GM18870 (cell line): ENCODE data around the gene IFIT5.
"Not testable (repeated sequence)": the region's sequence is repeated elsewhere in the genome, so short reads cannot be mapped to it uniquely, and the experiment has no call there.

Source experiments
- ATAC-seq: cut with Tn5 transposase; IDR thresholded peaks from one replicate; pipeline ENCODE4 v1.9.1; 2021; ENCODE audit warnings: moderate library complexity; ENCODE audit not compliant: unreplicated experiment

Gene IFIT5

DNA sequence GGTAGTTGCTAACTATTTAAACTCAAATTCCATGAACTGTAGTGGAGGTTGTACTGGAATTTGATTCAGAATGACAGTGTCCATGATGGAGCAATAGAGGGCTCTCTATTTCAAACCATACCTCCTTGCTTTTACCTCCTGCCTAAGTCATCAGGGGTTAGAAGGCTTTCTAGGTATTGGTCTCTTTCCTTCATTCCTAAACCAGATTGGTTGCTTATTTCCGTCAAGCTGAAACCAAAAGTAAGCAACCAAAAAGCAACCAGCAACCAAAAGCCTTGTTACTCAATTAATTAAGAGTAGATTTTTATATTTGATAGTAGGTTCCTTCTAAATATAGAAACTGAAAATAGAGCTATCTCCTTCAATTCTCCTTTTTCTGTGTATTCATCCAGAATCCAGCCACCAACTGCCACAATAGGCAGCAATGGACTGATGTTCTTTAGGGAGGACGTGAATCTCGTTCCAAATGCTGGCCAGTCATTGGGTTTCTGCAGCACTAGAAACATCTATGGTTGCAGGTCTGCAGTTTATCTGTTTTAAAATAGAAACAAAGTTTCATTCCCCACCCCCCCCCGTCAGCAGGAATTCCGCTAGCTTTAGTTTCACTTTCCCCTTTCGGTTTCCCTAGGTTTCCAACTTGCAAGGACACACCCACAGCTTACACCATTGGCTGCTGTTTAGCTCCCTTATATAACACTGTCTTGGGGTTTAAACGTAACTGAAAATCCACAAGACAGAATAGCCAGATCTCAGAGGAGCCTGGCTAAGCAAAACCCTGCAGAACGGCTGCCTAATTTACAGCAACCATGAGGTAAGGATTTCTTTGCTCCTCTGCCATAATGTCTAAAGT lies 22.2 kb upstream of the IFIT5 start, which contains the start of gene IFIT1:
IFIT1 (plus strand) TSS at position 717 of the 850 bp plus-strand sequence; CDS start at position 807, 90 bp downstream.
- ATAC-seq = peak; percentile 78

- ATAC-seq = peak; percentile 32
These were observed 21.4 kb upstream of the IFIT5 start for GRCh38 chr10:89392974-89393373.

- no peak for ATAC-seq
These were observed 20.5 kb upstream of the IFIT5 start for GRCh38 chr10:89393898-89394297.

DNA sequence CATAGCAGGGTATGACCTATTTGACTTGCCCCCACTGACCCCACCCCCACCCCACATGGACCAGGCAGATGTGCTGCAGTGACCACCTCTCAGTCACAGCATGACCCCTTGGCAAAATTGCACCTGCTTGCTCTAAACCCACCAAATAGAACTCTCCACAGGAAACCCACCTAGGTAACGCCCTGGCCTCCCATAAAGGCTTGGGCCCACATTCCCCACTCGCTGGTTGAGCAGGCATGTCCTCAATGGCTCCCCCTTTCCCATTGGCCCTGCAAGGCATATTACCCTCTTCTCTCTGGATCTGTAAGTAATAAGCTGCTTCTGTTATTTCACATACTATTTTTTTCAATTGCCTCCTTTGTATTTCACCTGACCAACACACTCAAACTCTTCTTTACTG lies 19.2 kb upstream of the IFIT5 start:
- ATAC-seq = no peak

- ATAC-seq = no peak
These were observed 16.2 kb upstream of the IFIT5 start for GRCh38 chr10:89398003-89398749.

- ATAC-seq = no peak
These were observed 14.4 kb upstream of the IFIT5 start for GRCh38 chr10:89399956-89400355.

- no peak for ATAC-seq
These were observed 11.3 kb upstream of the IFIT5 start for GRCh38 chr10:89403043-89403442.

- no peak for ATAC-seq
These were observed 10.0 kb upstream of the IFIT5 start for GRCh38 chr10:89404104-89405047.

DNA sequence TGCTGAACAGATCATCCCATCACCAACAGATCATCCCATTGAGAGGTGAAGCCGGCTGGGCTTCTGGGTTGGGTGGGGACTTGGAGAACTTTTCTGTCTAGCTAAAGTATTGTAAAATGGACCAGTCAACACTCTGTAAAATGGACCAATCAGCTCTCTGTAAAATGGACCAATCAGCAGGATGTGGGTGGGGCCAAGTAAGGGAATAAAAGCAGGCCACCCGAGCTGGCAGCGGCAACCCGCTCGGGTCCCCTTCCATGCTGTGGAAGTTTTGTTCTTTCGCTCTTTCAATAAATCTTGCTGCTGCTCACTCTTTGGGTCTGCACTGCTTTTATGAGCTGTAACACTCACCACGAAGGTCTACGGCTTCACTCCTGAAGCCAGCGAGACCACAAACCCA lies 8.2 kb upstream of the IFIT5 start:
- not testable (repeated sequence) for ATAC-seq

GRCh38 chr10:89407792-89408191 lies 6.6 kb upstream of the IFIT5 start:
- ATAC-seq = not testable (repeated sequence)

- ATAC-seq = not testable (repeated sequence)
These were observed 5.1 kb upstream of the IFIT5 start for GRCh38 chr10:89409282-89409681.

GRCh38 chr10:89410551-89410950 lies 3.8 kb upstream of the IFIT5 start:
- ATAC-seq = not testable (repeated sequence)

DNA sequence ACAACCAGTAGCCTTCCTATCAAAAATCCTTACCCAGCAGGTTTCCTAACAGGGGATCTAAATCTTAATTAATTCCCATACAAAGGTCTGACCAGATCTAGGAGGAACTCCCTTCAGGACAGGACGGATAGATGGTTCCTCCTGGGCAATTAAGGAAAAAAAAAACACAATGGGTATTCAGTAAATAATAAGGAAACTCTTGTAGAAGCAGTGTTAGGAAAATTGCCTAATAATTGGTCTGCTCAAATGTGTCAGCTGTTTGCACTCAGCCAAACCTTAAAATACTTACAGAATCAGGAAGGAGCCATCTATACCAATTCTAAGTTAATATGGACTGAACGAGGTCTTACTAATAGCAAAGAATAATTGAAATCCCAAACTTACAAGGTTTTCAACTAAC lies 3.2 kb upstream of the IFIT5 start:
- not testable (repeated sequence) for ATAC-seq

DNA sequence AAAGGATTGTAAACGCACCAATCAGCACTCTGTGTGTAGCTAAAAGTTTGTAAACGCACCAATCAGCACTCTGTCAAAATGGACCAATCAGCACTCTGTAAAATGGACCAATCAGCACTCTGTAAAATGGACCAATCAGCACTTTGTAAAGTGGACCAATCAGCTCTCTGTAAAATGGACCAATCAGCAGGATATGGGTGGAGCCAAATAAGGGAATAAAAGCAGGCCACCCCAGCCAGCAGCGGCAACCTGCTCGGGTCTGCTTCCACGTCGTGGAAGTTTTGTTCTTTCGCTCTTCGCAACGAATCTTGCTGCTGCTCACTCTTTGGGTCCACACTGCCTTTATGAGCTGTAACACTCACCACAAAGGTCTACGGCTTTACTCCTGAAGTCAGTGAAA lies 2.1 kb upstream of the IFIT5 start:
- not testable (repeated sequence) for ATAC-seq

DNA sequence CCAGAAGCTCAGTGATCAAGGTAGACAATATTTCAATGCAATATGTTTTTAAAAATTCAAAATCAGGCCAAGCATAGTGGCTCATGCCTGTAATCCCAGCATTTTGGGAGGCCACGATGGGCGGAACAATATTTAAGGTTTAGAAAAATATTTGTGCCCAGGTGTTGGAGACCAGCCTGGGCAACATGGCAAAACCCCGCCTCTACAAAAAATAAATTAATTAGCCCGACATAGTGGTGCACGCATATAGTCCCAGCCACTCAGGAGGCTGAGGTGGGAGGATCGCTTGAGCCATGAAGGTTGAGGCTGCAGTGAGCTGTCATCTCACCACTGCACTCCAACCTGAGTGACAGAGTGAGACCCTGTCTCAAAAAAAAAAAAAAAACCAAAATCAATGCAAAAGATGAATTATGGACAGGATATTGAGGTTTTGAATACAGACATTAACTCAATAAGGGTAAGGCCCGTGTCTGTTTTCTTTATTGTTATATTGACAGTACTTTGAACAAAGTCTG lies 913 bp upstream of the IFIT5 start:
- no peak for ATAC-seq

GRCh38 chr10:89414879-89415821 lies 782 bp downstream of the IFIT5 start:
- peak; percentile 33 for ATAC-seq

GRCh38 chr10:89416465-89416864 lies 2.1 kb downstream of the IFIT5 start:
- no peak for ATAC-seq

GRCh38 chr10:89419548-89419947 lies 5.2 kb downstream of the IFIT5 start:
- ATAC-seq = no peak

DNA sequence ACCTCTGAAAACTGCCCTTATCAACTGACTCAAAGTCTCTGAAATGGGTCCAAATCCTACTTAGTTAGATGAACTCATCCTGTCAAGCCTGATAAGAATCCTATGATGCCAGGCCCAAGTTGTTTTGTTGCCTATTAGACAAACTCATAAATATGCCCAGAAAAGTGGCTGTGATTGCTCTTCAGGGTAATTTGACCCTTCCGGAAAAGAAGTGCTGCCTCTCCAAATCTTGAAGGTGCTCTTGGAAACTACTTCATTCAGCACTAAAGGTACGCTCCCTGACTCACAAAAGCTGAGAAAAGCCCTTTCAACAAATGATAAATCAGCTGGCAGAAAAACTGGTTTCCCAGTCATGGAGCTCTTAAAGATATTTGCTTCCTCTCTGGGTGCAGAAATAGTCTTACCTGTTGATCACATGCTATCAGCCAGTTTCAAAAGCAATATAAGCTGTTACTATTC lies 6.7 kb downstream of the IFIT5 start:
- no peak for ATAC-seq
